ENCODE results near the gene ANKRD39.

DNA sequence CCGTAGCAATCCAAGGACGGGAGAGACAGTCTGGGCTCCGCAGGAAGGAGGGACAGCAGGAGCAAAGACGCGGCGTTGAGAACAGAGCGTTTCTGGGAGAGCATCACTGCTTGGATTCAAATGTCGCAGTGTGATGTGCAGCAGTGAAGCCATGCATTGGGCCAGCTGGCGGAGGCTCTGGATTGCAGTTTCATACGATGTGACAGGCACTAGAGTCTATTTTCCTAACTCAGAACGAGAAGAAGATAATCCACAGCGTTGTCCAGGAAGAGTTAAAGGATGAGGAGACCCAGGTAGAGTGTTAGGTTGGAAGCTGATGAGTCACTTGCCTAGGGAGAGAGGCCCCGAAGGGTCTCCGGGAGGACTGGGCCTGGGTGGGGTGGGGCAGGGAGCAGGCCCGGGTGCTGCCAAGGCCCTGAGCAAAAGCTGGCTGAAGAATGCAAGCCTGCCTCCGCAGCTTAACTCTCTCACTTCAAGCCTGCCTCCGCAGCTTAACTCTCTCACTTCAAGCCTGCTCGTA lies 29.7 kb upstream of the ANKRD39 start:
- TF ChIP-seq HNF4G (IDR thresholded peaks at IDR 0.05), result no peak
- TF ChIP-seq, protein P1, sequence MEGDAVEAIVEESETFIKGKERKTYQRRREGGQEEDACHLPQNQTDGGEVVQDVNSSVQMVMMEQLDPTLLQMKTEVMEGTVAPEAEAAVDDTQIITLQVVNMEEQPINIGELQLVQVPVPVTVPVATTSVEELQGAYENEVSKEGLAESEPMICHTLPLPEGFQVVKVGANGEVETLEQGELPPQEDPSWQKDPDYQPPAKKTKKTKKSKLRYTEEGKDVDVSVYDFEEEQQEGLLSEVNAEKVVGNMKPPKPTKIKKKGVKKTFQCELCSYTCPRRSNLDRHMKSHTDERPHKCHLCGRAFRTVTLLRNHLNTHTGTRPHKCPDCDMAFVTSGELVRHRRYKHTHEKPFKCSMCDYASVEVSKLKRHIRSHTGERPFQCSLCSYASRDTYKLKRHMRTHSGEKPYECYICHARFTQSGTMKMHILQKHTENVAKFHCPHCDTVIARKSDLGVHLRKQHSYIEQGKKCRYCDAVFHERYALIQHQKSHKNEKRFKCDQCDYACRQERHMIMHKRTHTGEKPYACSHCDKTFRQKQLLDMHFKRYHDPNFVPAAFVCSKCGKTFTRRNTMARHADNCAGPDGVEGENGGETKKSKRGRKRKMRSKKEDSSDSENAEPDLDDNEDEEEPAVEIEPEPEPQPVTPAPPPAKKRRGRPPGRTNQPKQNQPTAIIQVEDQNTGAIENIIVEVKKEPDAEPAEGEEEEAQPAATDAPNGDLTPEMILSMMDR (IDR thresholded peaks at IDR 0.05; ENCODE audit: low read depth, low read length, missing input control), result no peak
- no peak for TF ChIP-seq TAF1 (conservative IDR thresholded peaks at IDR 0.05)
- no peak for TF ChIP-seq GABPA (IDR thresholded peaks at IDR 0.05 in 1 of 2, conservative IDR thresholded peaks at IDR 0.05 in 1 of 2)
- TF ChIP-seq REST (IDR thresholded peaks at IDR 0.05), result no peak
- TF ChIP-seq YY1 (IDR thresholded peaks at IDR 0.05), result no peak
- TF ChIP-seq ATF3 (IDR thresholded peaks at IDR 0.05), result no peak
